HEK293T (cell line): Measurements from ENCODE around the gene ALPI.

ENCODE experiments used
- CTCF ChIA-PET: fragments of 350-600 bp; formaldehyde crosslinking; extraction: SDS; loops from one replicate; lab custom pipeline; 2021; ENCODE audit warnings: antibody characterized with exemption, inconsistent platforms; lab: Yijun Ruan, JAX
- POLR2A ChIA-PET: fragments of 350-600 bp; formaldehyde crosslinking; extraction: SDS; loops from one replicate; lab custom pipeline; 2020; ENCODE audit warnings: antibody characterized with exemption, inconsistent platforms; lab: Yijun Ruan, JAX
- DNase-seq: peaks from one replicate; pipeline ENCODE4 v3.0.0; 2012; ENCODE audit warnings: mixed read lengths; ENCODE audit errors: extremely low spot score
- ARNT ChIP-seq: fragments of 450-650 bp; IDR thresholded peaks from 2 replicates; pipeline ENCODE4 v1.6.1; 2017; ENCODE audit warnings: mild to moderate bottlenecking
- BHLHE40 ChIP-seq: fragments of 450-650 bp; IDR thresholded peaks from 2 replicates; pipeline ENCODE4 v1.6.1; 2016; ENCODE audit warnings: mild to moderate bottlenecking, moderate library complexity, borderline replicate concordance
- CTBP1 ChIP-seq: fragments of 450-650 bp; IDR thresholded peaks from 2 replicates; pipeline ENCODE4 v1.6.1; 2016; ENCODE audit warnings: borderline replicate concordance
- ELF4 ChIP-seq: fragments of 450-650 bp; IDR thresholded peaks from 2 replicates; pipeline ENCODE4 v1.6.1; 2017; ENCODE audit warnings: antibody characterized with exemption
- FOXA1 ChIP-seq: fragments of 450-650 bp; IDR thresholded peaks from 2 replicates; pipeline ENCODE4 v1.6.1; 2016; ENCODE audit warnings: mild to moderate bottlenecking
- FOXK2 ChIP-seq: fragments of 450-650 bp; IDR thresholded peaks from 2 replicates; pipeline ENCODE4 v1.6.1; 2016; ENCODE audit warnings: mild to moderate bottlenecking
- FOXM1 ChIP-seq: fragments of 450-650 bp; IDR thresholded peaks from 2 replicates; pipeline ENCODE4 v1.6.1; 2017; ENCODE audit warnings: mild to moderate bottlenecking, borderline replicate concordance
- HDGF ChIP-seq: fragments of 450-650 bp; IDR thresholded peaks from 2 replicates; pipeline ENCODE4 v1.6.1; 2017; ENCODE audit warnings: antibody characterized with exemption, borderline replicate concordance
- L3MBTL2 ChIP-seq: fragments of 450-650 bp; conservative IDR thresholded peaks from 2 replicates; pipeline ENCODE4 v1.6.1; 2016; ENCODE audit warnings: mild to moderate bottlenecking
- LEF1 ChIP-seq: fragments of 450-650 bp; IDR thresholded peaks from 2 replicates; pipeline ENCODE4 v1.6.1; 2017; ENCODE audit warnings: mild to moderate bottlenecking, borderline replicate concordance
- NFRKB ChIP-seq: fragments of 450-650 bp; IDR thresholded peaks from 2 replicates; pipeline ENCODE4 v1.6.1; 2016; ENCODE audit warnings: mild to moderate bottlenecking, moderate library complexity
- SP1 ChIP-seq: fragments of 450-650 bp; IDR thresholded peaks from 2 replicates; pipeline ENCODE4 v1.6.1; 2017
- SUZ12 ChIP-seq: fragments of 450-650 bp; IDR thresholded peaks from 2 replicates; pipeline ENCODE4 v1.6.1; 2016; ENCODE audit warnings: mild to moderate bottlenecking
- TARDBP ChIP-seq: fragments of 450-650 bp; IDR thresholded peaks from 2 replicates; pipeline ENCODE4 v1.6.1; 2016
- ZNF384 ChIP-seq: fragments of 450-650 bp; IDR thresholded peaks from 2 replicates; pipeline ENCODE4 v1.6.1; 2016
- TF ChIP-seq, protein P1 (sequence below): fragments of 450-650 bp; IDR thresholded peaks from 2 replicates; pipeline ENCODE4 v1.6.1; 2016

ALPI gene

DNA sequence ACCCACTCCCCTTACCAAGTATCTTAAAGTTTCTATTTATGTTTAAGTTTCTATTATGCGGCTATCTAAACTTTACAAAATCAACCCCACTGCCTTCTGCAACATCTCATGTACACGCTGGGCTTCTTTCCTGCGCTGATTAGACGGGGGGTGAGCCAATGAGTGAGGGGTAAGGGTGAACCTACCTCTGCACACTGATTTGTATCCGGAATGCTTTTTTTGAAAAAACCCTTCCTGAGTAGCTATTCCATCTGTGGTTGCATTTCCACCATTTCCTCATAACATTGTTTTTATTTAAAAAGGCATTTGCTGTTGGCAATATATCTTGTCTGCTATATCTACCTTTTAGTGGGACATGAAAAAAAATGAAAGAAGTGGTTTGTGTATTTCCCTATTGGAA is 43.0 kb upstream of the ALPI start:
- POLR2A ChIA-PET = no interaction called here
- TF ChIP-seq TARDBP (no peak), ELF4 (no peak), HDGF (no peak), NFRKB (no peak), L3MBTL2 (no peak), ZNF384 (no peak), CTBP1 (no peak), ARNT (no peak), BHLHE40 (no peak), FOXM1 (no peak), FOXK2 (no peak), SP1 (no peak), FOXA1 (no peak), SUZ12 (no peak), LEF1 (no peak)
- TF ChIP-seq, protein P1, sequence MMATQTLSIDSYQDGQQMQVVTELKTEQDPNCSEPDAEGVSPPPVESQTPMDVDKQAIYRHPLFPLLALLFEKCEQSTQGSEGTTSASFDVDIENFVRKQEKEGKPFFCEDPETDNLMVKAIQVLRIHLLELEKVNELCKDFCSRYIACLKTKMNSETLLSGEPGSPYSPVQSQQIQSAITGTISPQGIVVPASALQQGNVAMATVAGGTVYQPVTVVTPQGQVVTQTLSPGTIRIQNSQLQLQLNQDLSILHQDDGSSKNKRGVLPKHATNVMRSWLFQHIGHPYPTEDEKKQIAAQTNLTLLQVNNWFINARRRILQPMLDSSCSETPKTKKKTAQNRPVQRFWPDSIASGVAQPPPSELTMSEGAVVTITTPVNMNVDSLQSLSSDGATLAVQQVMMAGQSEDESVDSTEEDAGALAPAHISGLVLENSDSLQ = no peak
- no peak for DNase-seq
- CTCF ChIA-PET = no interaction called here

GRCh38 chr2:232415138-232415690 is 40.7 kb upstream of the ALPI start:
- POLR2A ChIA-PET = no interaction called here
- TF ChIP-seq BHLHE40 (no peak), CTBP1 (no peak), FOXK2 (no peak), HDGF (no peak), SUZ12 (no peak), FOXM1 (no peak), ELF4 (no peak), L3MBTL2 (no peak), LEF1 (no peak), ARNT (no peak), SP1 (no peak)
- TF ChIP-seq, protein P1 = no peak
- CTCF ChIA-PET = no interaction called here
- DNase-seq = no peak

DNA sequence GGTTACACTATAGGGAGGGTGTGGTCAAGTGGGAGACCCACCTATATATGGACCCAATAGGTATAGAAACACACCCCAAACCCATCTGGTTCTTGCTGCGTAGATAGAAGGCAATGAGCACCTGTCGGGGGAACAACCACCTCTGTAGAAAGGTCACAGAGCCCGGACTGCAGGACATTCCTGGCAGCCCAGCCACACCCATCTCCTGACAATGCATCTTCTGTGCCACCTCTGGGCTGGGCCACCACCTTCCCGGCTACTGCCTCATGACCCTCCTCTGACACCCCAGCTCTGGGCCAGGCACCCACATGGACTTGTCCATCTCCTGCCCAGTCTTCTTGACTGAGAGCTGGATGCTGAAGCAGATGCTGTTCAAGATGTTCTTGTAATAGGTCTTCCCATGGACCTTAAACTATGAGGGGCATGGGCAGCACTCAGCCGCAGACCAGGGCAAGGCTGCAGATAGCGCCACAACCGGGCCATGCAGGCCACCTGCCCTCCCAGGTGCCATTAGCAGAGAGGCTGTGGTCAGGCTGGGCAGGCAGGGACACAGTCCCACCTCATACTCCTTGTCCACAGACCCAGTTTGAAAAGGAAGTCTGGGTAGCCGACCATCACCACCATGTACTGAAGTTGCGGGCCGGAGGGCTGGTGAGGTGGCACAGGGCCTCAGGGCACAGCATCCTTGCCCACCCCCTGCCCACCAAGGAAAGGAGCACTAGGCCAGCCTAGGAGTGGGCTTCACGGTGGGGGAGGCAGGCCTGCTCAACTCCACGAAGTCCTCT is 40.0 kb upstream of the ALPI start:
- TF ChIP-seq FOXA1 = no peak
- TF ChIP-seq FOXM1 = no peak
- TF ChIP-seq ELF4 = no peak
- no peak for TF ChIP-seq ZNF384
- TF ChIP-seq LEF1 = no peak
- no peak for TF ChIP-seq FOXK2
- no peak for TF ChIP-seq BHLHE40
- CTCF ChIA-PET = no interaction called here
- DNase-seq = no peak
- POLR2A ChIA-PET = no interaction called here

DNA sequence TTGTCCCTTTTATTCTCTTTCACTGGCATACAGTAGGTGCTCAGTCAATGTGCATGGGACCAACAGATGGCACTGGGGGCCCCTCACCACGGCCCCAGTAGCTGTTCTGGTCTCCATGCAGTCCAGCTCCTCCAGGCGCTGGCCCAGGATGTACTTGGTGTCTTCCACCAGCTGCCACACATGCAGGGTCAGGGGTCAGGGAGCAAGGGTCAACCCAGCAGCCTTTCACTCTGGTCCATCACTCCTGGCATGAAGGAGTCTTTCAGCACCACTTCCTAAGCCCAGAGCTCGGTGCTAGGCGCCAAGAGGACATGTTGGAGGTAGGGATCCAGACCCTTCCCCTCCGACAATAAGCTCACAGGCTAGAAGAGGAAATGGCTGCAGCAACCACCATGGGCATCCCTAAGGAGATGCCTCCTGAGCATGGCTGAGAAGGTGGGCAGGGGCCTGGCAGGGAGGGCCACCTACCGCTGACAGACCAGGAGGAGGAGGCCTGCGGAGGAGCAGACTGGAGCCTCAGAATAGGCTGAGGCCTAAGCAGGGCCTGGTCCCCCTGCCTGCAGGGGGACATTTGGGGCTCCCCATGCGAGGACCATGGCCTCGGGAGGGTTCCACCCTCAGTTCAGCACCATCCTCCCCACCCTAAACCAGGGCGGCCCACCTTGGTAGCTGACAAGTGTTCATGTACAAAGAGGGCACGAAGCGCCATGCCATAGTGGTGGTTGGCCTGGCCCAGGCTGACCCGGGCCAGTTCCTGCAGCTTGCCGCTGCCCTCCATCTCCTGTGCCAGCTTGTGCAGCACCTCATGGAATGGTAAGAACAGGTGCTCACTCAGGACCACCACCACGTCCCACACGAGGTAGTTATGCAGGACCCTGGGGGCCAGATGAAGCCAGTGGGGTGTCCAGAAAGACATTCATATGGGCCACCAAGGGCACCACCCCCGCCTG is 39.2 kb upstream of the ALPI start:
- ChIA-PET CTCF (interaction anchor here (0.6 to 0.7 kb wide), 2 partner anchors 20 to 22 kb away, joined by 3 read pairs; no protein-coding TSS in a partner anchor), POLR2A (no interaction called here)
- no peak for DNase-seq
- TF ChIP-seq L3MBTL2 (no peak), HDGF (no peak), ZNF384 (no peak), NFRKB (no peak)

GRCh38 chr2:232417489-232417888 is 38.5 kb upstream of the ALPI start:
- ChIA-PET POLR2A (no interaction called here), CTCF (interaction anchor here (0.6 kb wide), 1 partner anchor 22 kb away, joined by 3 read pairs; no protein-coding TSS in a partner anchor)
- TF ChIP-seq FOXA1 (no peak), TARDBP (no peak), CTBP1 (no peak), SP1 (no peak), NFRKB (no peak), HDGF (no peak), SUZ12 (no peak), L3MBTL2 (no peak), ARNT (no peak), ELF4 (no peak), BHLHE40 (no peak), FOXM1 (no peak), ZNF384 (no peak), LEF1 (no peak), FOXK2 (no peak)
- TF ChIP-seq, protein P1 = no peak
- no peak for DNase-seq
